IPS DF 6.9 (cell line): ENCODE data around the gene SSUH2.

Experiments
- DNase-seq: peaks from one replicate; pipeline ENCODE4 v3.0.0-alpha.2; 2013; ENCODE audit warnings: low read depth, low spot score
- H3K27ac ChIP-seq: one replicate; pipeline ENCODE4 v1.5.1; 2013; ENCODE audit warnings: low read length, control low read depth
- H3K27me3 ChIP-seq: 2 replicates; pipeline ENCODE4 v1.6.1; 2013; ENCODE audit warnings: mild to moderate bottlenecking, low read length; ENCODE audit not compliant: control insufficient read depth, insufficient read depth
- H3K36me3 ChIP-seq: 2 replicates; pipeline ENCODE4 v1.6.1; 2013; ENCODE audit warnings: low read length; ENCODE audit not compliant: control insufficient read depth, insufficient read depth
- H3K4me1 ChIP-seq: 2 replicates; pipeline ENCODE4 v1.6.1; 2013; ENCODE audit warnings: low read length; ENCODE audit not compliant: control insufficient read depth, insufficient read depth
- H3K4me3 ChIP-seq: 2 replicates; pipeline ENCODE4 v1.5.1; 2013; ENCODE audit warnings: mild to moderate bottlenecking, low read length
- H3K9me3 ChIP-seq: 2 replicates; pipeline ENCODE4 v1.6.1; 2013; ENCODE audit warnings: low read length, inconsistent platforms; ENCODE audit not compliant: control insufficient read depth, insufficient read depth
- WGBS: extraction: QIAGEN DNeasy Blood & Tissue Kit; methylation state at CpG from one replicate; pipeline ENCODE4 v1.1.7; 2013; ENCODE audit warnings: mixed read lengths, missing lambda C conversion rate; ENCODE audit not compliant: insufficient read length, insufficient coverage; 5-methylcytosine and 5-hydroxymethylcytosine counted together

The SSUH2 gene

DNA sequence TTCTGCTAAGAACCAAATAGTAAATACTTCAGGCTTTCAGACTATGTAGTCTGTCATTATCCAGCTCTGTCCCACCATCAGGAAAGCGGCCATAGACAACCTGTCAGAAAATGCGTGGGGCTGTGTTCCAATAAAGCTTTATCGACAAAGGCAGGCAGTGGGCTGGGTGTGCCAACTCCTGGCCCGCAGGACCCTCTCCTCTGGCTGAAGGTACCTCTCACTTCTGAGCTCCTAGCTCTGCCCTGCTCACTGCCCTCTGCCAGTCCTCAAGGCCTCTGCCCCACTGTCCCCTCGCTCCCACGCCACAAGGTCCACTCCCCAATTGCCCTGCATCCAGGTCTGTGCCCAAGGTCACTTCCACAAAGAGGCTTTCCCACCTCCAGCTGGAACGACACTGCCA, 20.0 kb downstream of the SSUH2 start:
- H3K4me1 ChIP-seq = 0 out of 2 replicates have a peak, but pooled peaks cover 2% of the 10 kb centered on the region
- no peak for DNase-seq
- no peaks in the 10 kb centered on the region for H3K27me3 ChIP-seq
- no CpG with 5 or more reads among the region's 7 CpGs for WGBS
- H3K36me3 ChIP-seq = no peaks in the 10 kb centered on the region
- H3K9me3 ChIP-seq = no peaks in the 10 kb centered on the region
- no peak overlapping the region for H3K4me3 ChIP-seq
- no peak overlapping the region for H3K27ac ChIP-seq

DNA sequence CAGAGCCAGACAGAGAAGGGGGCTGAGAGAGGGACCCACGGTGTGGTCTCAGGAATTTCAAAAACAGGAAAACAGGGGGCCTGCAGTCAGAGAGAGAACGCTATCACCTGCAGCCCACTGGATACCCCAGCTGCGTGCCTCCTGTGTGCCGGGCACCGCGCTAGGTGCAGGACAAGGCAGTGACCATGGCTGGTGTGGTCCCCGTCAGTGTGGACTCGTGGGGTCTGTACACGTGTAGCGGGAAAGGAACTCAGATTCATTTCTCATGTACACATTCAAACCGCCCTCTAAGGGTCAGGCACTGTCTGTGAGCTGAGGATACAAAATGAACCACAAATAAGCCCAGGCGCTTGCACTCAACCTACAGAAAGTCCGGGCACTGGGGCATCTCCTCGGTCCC, 20.9 kb downstream of the SSUH2 start:
- H3K36me3 ChIP-seq = no peaks in the 10 kb centered on the region
- no peak overlapping the region for H3K27ac ChIP-seq
- no CpG with 5 or more reads among the region's 14 CpGs for WGBS
- no peaks in the 10 kb centered on the region for H3K9me3 ChIP-seq
- 0 out of 2 replicates have a peak, but pooled peaks cover 2% of the 10 kb centered on the region for H3K4me1 ChIP-seq
- DNase-seq = no peak
- H3K4me3 ChIP-seq = no peak overlapping the region
- no peaks in the 10 kb centered on the region for H3K27me3 ChIP-seq

- Histone ChIP-seq H3K27ac (no peak overlapping the region), H3K9me3 (no peaks in the 10 kb centered on the region)
These were observed 21.5 kb downstream of the SSUH2 start for GRCh38 chr3:8622873-8623691.

DNA sequence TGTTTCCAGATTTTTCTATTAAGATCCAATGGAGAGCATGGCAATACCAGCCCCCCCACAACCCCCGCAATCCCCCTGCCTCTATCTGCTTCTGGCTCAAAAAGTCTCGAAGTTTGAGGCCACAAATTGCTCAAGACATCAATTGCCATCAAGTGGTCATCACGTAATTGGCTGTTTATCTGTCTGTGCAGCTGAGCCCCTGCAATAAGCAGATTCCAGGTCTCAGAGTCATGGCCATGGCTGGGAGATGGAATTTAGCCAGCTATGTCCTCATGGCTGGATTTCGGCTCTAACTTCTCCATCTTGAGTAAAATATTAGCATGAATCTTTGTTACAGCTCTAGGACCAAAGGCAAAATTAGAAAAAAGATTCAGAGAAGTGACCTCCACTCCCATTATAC, 22.7 kb downstream of the SSUH2 start:
- no CpG with 5 or more reads among the region's 4 CpGs for WGBS
- Histone ChIP-seq H3K4me1 (0 out of 2 replicates have a peak, but pooled peaks cover 2% of the 10 kb centered on the region), H3K36me3 (no peaks in the 10 kb centered on the region), H3K9me3 (no peaks in the 10 kb centered on the region), H3K27ac (no peak overlapping the region), H3K27me3 (no peaks in the 10 kb centered on the region), H3K4me3 (no peak overlapping the region)
- no peak for DNase-seq

More at GRCh38 chr3:8622873-8623691, 21.5 kb downstream of the SSUH2 start:
- DNase-seq = peak; percentile 82
- Histone ChIP-seq H3K4me3 (no peak overlapping the region), H3K36me3 (no peaks in the 10 kb centered on the region), H3K27me3 (no peaks in the 10 kb centered on the region), H3K4me1 (0 out of 2 replicates have a peak, but pooled peaks cover 2% of the 10 kb centered on the region)
- WGBS = no CpG with 5 or more reads among the region's 24 CpGs

DNA sequence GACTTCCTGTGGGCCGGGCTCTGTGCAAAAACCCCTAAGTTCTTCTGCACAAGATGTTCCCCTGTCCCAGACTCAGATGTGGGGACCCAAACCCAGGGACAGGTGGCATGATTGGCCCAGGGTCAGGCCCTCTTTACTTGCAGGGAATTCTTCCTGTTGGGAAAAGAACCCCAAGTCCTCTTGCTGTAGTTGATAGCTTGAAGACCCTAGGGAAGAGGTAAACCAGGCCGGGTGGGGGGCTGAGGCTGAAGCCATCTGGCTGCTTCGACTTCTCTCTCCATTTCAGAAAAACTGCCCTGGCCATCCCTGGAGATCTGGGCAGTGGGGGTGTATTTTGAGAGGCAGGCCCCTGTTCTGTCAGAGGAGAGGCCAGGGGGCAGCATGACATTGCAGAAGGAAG, 23.5 kb downstream of the SSUH2 start:
- no peaks in the 10 kb centered on the region for H3K9me3 ChIP-seq
- no peaks in the 10 kb centered on the region for H3K36me3 ChIP-seq
- no peak overlapping the region for H3K4me3 ChIP-seq
- no peaks in the 10 kb centered on the region for H3K27me3 ChIP-seq
- H3K27ac ChIP-seq = no peak overlapping the region
- H3K4me1 ChIP-seq = 0 out of 2 replicates have a peak, but pooled peaks cover 2% of the 10 kb centered on the region
- no CpG with 5 or more reads among the region's 3 CpGs for WGBS
- DNase-seq = no peak

GRCh38 chr3:8619548-8619947, 25.1 kb downstream of the SSUH2 start:
- H3K9me3 ChIP-seq = no peaks in the 10 kb centered on the region
- no peaks in the 10 kb centered on the region for H3K27me3 ChIP-seq
- no peaks in the 10 kb centered on the region for H3K36me3 ChIP-seq
- H3K4me3 ChIP-seq = no peak overlapping the region
- WGBS = no CpG with 5 or more reads among the region's 7 CpGs
- DNase-seq = no peak
- no peak overlapping the region for H3K27ac ChIP-seq
- 0 out of 2 replicates have a peak, but pooled peaks cover 2% of the 10 kb centered on the region for H3K4me1 ChIP-seq

DNA sequence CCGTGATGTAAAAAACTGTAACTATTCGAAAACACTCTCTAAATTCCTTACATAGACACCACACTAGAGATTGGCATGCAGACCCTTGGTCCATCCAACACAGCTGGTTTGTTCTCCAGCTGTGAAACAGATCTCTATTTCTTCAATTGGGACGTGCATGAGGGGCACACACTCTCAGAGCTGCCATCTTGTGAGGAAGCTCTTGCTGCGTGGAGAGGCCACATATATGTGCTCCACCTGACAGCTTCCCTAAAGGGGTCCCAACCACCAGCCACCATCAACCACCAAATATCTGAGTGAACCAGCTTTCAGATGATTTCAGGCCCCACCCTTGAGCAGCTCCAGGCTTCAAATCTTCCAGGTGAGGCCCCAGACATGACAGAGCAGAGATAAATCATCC, 25.6 kb downstream of the SSUH2 start:
- WGBS = no CpG with 5 or more reads among the region's 4 CpGs
- no peak for DNase-seq
- no peak overlapping the region for H3K27ac ChIP-seq

GRCh38 chr3:8617921-8618320, 26.7 kb downstream of the SSUH2 start:
- Histone ChIP-seq H3K9me3 (no peaks in the 10 kb centered on the region), H3K27me3 (no peaks in the 10 kb centered on the region), H3K27ac (no peak overlapping the region), H3K4me1 (no peaks in the 10 kb centered on the region), H3K4me3 (no peak overlapping the region), H3K36me3 (no peaks in the 10 kb centered on the region)
- DNase-seq = no peak
- WGBS = no CpG with 5 or more reads among the region's 5 CpGs

More for the DNA sequence above, 25.6 kb downstream of the SSUH2 start:
- H3K4me3 ChIP-seq = no peak overlapping the region
- no peaks in the 10 kb centered on the region for H3K9me3 ChIP-seq
- H3K4me1 ChIP-seq = 0 out of 2 replicates have a peak, but pooled peaks cover 2% of the 10 kb centered on the region
- H3K36me3 ChIP-seq = no peaks in the 10 kb centered on the region
- H3K27me3 ChIP-seq = no peaks in the 10 kb centered on the region

GRCh38 chr3:8610951-8611350, 33.6 kb downstream of the SSUH2 start:
- no peak overlapping the region for H3K4me3 ChIP-seq
- H3K27ac ChIP-seq = no peak overlapping the region
- no peaks in the 10 kb centered on the region for H3K9me3 ChIP-seq
- no peaks in the 10 kb centered on the region for H3K36me3 ChIP-seq
- peaks cover 1% of the 10 kb centered on the region; the same call in 1 of the 2 replicates for H3K4me1 ChIP-seq
- H3K27me3 ChIP-seq = no peaks in the 10 kb centered on the region
- DNase-seq = no peak
- no CpG with 5 or more reads among the region's 8 CpGs for WGBS

DNA sequence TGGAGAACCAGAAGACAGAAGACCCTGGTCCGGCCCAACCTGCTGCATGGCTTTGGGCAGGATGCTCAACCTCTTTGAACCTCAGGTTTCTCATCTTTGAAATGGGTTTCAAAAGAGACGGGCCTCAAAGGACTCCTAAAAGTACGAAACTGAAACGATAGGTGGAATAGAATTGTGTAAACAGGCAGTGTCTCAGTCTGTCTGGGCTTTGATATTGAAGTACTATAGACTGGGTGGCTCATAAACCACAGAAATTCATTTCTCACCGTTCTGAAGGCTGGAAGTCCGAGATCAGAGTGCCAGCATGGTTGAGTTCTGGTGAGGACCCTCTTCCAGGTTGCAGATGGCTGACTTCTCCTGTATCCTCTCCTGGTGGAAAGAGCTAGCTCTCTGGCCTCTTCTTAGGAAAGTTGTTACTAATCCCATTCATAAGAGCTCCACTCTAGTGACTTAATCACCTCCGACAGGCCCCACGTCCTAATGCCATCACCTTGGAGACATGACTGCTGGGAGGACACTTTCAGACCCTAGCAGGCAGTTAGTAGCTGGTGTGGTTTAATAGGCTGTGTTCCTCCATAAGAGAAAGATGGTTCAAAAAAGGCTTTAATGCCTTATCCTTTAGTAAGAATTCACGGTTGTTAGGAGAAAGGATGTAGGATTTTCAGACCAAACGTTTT, 35.7 kb downstream of the SSUH2 start:
- Histone ChIP-seq H3K4me1 (peaks cover 1% of the 10 kb centered on the region; the same call in 1 of the 2 replicates), H3K27me3 (no peaks in the 10 kb centered on the region), H3K4me3 (no peak overlapping the region), H3K27ac (no peak overlapping the region), H3K9me3 (no peaks in the 10 kb centered on the region), H3K36me3 (no peaks in the 10 kb centered on the region)
- WGBS = no CpG with 5 or more reads among the region's 10 CpGs
- no peak for DNase-seq
